H1 (cell line): ENCODE results near the gene LIN28A. TPM values are rescaled to one million over a fixed set of nuclear protein-coding genes. Genes with fewer than 3 reads are reported as not detected.

ENCODE experiments used
- CTCF ChIA-PET: fragments of 300-600 bp; sonication (Branson Sonifier 250); formaldehyde crosslinking; loops from one replicate; lab custom pipeline; 2021; ENCODE audit not compliant: partially characterized antibody; lab: Charles Lee
- POLR2A ChIA-PET: fragments of 300-600 bp; sonication (Branson Sonifier 250); formaldehyde crosslinking; loops from one replicate; lab custom pipeline; 2021; ENCODE audit warnings: inconsistent platforms; ENCODE audit not compliant: partially characterized antibody; lab: Charles Lee
- DNase-seq, 2 experiments: peaks; one replicate each; pipeline versions ENCODE4 v3.0.0 to v3.0.0-alpha.2; 2010 to 2022; ENCODE audit warnings: low spot score in 2 of 2, low read depth in 1 of 2, mixed read lengths in 1 of 2
- FAIRE-seq: peaks from 2 replicates; lab custom pipeline; 2011; peaks lifted over from hg19 to GRCh38; lab: Jason Lieb, UNC
- H2AFZ ChIP-seq: 2 replicates; pipeline ENCODE4 v1.8.1; 2012; ENCODE audit warnings: low read length, inconsistent platforms
- H2AK5ac ChIP-seq: 2 replicates; pipeline ENCODE4 v1.6.1; 2013; ENCODE audit warnings: low read depth, low read length
- H2BK120ac ChIP-seq: replicated peaks from 2 replicates; pipeline ENCODE3; 2013; ENCODE audit warnings: low read depth, low read length, inconsistent platforms
- H2BK12ac ChIP-seq: 2 replicates; pipeline ENCODE4 v1.6.1; 2013; ENCODE audit warnings: low read depth, low read length
- H2BK15ac ChIP-seq: 2 replicates; pipeline ENCODE4 v1.6.1; 2013; ENCODE audit warnings: low read length
- H2BK20ac ChIP-seq: 2 replicates; pipeline ENCODE4 v1.6.1; 2013; ENCODE audit warnings: low read length
- H2BK5ac ChIP-seq: 2 replicates; pipeline ENCODE4 v1.6.1; 2013; ENCODE audit warnings: low read depth, low read length
- H3K14ac ChIP-seq: 2 replicates; pipeline ENCODE4 v1.6.1; 2013; ENCODE audit warnings: inconsistent platforms; ENCODE audit not compliant: insufficient read length
- H3K18ac ChIP-seq: 2 replicates; pipeline ENCODE4 v1.6.1; 2013; ENCODE audit warnings: low read length; ENCODE audit errors: extremely low read depth
- H3K23ac ChIP-seq: 2 replicates; pipeline ENCODE4 v1.6.1; 2013; ENCODE audit warnings: inconsistent platforms; ENCODE audit not compliant: insufficient read length
- H3K23me2 ChIP-seq: 2 replicates; pipeline ENCODE4 v1.6.1; 2013; ENCODE audit warnings: low read depth, low read length
- H3K27ac ChIP-seq: 2 replicates; pipeline ENCODE4 v1.6.1; 2011; ENCODE audit warnings: low read depth, low read length, inconsistent platforms
- H3K27me3 ChIP-seq, 4 experiments: replicated peaks in 1 of 4; 1 replicate in 1 of 4; 2 replicates in 3 of 4; pipeline versions ENCODE4 v1.6.1 to v1.8.1; 2011 to 2013; ENCODE audit warnings: low read length in 3 of 4, mild to moderate bottlenecking in 3 of 4, inconsistent platforms in 2 of 4, mixed read lengths in 2 of 4, moderate library complexity in 1 of 4; ENCODE audit not compliant: control insufficient read depth in 3 of 4, insufficient read depth in 3 of 4; ENCODE audit errors: extremely low read depth in 1 of 4
- H3K36me3 ChIP-seq, 4 experiments: 2 replicates each; pipeline versions ENCODE4 v1.6.1 to v1.8.1; 2011 to 2013; ENCODE audit warnings: mild to moderate bottlenecking in 4 of 4, low read length in 3 of 4, moderate library complexity in 2 of 4, control low read depth in 1 of 4, inconsistent platforms in 1 of 4; ENCODE audit not compliant: insufficient read depth in 4 of 4, control insufficient read depth in 2 of 4
- H3K4ac ChIP-seq: replicated peaks from 2 replicates; pipeline ENCODE3; 2013; ENCODE audit warnings: low read length, low read depth, mixed read lengths, inconsistent platforms; ENCODE audit not compliant: insufficient read length
- H3K4me1 ChIP-seq, 4 experiments: replicated peaks in 1 of 4; 1 replicate in 1 of 4; 2 replicates in 3 of 4; pipeline versions ENCODE4 v1.6.1 to v1.8.1; 2011 to 2013; ENCODE audit warnings: low read length in 3 of 4, inconsistent platforms in 2 of 4, mixed read lengths in 1 of 4; ENCODE audit not compliant: insufficient read depth in 4 of 4, control insufficient read depth in 3 of 4
- H3K4me2 ChIP-seq, 2 experiments: 2 replicates each; pipeline versions ENCODE4 v1.6.1 to v1.8.1; 2011 to 2013; ENCODE audit warnings: low read depth in 2 of 2, low read length in 2 of 2, control low read depth in 1 of 2, inconsistent platforms in 1 of 2, mild to moderate bottlenecking in 1 of 2; ENCODE audit not compliant: insufficient read depth in 1 of 2
- H3K4me3 ChIP-seq, 4 experiments: fragments of 200-600, 300-600 bp in 1 of 4; sonication (generic), shearing (Covaris generic), sonication (Bioruptor Twin) in 1 of 4; 2 replicates each; pipeline versions ENCODE4 v1.5.1 to v1.8.1; 2011 to 2016; ENCODE audit warnings: low read length in 4 of 4, low read depth in 3 of 4, control low read depth in 2 of 4, inconsistent platforms in 2 of 4, mild to moderate bottlenecking in 2 of 4, mixed read lengths in 1 of 4, moderate library complexity in 1 of 4; ENCODE audit not compliant: insufficient read depth in 2 of 4; ENCODE audit errors: extremely low read depth in 1 of 4
- H3K56ac ChIP-seq: replicated peaks from 2 replicates; pipeline ENCODE3; 2013; ENCODE audit warnings: low read depth, mild to moderate bottlenecking, mixed read lengths, low read length, inconsistent platforms; ENCODE audit not compliant: insufficient read length
- H3K79me1 ChIP-seq: 2 replicates; pipeline ENCODE4 v1.6.1; 2013; ENCODE audit warnings: low read depth, low read length, control low read depth
- H3K79me2 ChIP-seq, 2 experiments: 2 replicates each; pipeline versions ENCODE4 v1.6.1 to v1.8.1; 2012 to 2013; ENCODE audit warnings: low read length in 2 of 2, mild to moderate bottlenecking in 2 of 2, inconsistent platforms in 1 of 2; ENCODE audit not compliant: insufficient read depth in 2 of 2, control insufficient read depth in 1 of 2
- H3K9ac ChIP-seq, 4 experiments: replicated peaks in 1 of 4; 1 replicate in 1 of 4; 2 replicates in 3 of 4; pipeline versions ENCODE4 v1.6.1 to v1.8.1; 2011 to 2013; ENCODE audit warnings: low read depth in 3 of 4, low read length in 3 of 4, control low read depth in 2 of 4, mild to moderate bottlenecking in 2 of 4, moderate library complexity in 2 of 4, inconsistent platforms in 1 of 4; ENCODE audit errors: extremely low read depth in 1 of 4
- H3K9me3 ChIP-seq, 2 experiments: 2 replicates each; pipeline versions ENCODE4 v1.6.1 to v1.8.1; 2012 to 2013; ENCODE audit warnings: mild to moderate bottlenecking in 2 of 2, moderate library complexity in 2 of 2, control low read depth in 1 of 2, inconsistent platforms in 1 of 2, low read depth in 1 of 2, low read length in 1 of 2, mixed read lengths in 1 of 2; ENCODE audit not compliant: insufficient read depth in 2 of 2
- H4K20me1 ChIP-seq, 2 experiments: replicated peaks in 1 of 2; 2 replicates each; pipeline versions ENCODE3 to v1.8.1; 2011 to 2013; ENCODE audit warnings: inconsistent platforms in 2 of 2, low read length in 2 of 2, mild to moderate bottlenecking in 1 of 2; ENCODE audit not compliant: insufficient read depth in 2 of 2, control insufficient read depth in 1 of 2
- H4K5ac ChIP-seq: 2 replicates; pipeline ENCODE4 v1.6.1; 2013; ENCODE audit warnings: low read length, low read depth, mixed read lengths, inconsistent platforms; ENCODE audit not compliant: insufficient read length
- H4K8ac ChIP-seq: 2 replicates; pipeline ENCODE4 v1.8.0; 2013; ENCODE audit warnings: mild to moderate bottlenecking, moderate library complexity, low read length, inconsistent platforms; ENCODE audit not compliant: insufficient read depth; ENCODE audit errors: extremely low read depth
- H4K91ac ChIP-seq: replicated peaks from 2 replicates; pipeline ENCODE3; 2013; ENCODE audit warnings: low read length, mixed read lengths, inconsistent platforms; ENCODE audit not compliant: insufficient read length
- GABPA ChIP-seq: IDR thresholded peaks from 2 replicates; pipeline ENCODE4 v1.6.1; 2011; ENCODE audit warnings: mild to moderate bottlenecking, low read length, moderate library complexity, borderline replicate concordance; ENCODE audit not compliant: insufficient read depth
- NRF1 ChIP-seq: IDR thresholded peaks from 2 replicates; pipeline ENCODE4 v1.6.1; 2011; ENCODE audit warnings: mild to moderate bottlenecking, low read depth, low read length, improper control_type of control experiment
- PHF8 ChIP-seq: fragments of 200-600 bp; sonication (generic); conservative IDR thresholded peaks from 2 replicates; pipeline ENCODE4 v1.7.1; 2012; ENCODE audit warnings: low read depth, mild to moderate bottlenecking, inconsistent platforms, low read length, moderate library complexity
- SIN3A ChIP-seq, 2 experiments: IDR thresholded peaks in 1 of 2; conservative IDR thresholded peaks in 1 of 2; 2 replicates each; pipeline ENCODE4 v1.6.1; 2011 to 2012; ENCODE audit warnings: low read length in 2 of 2, improper control_type of control experiment in 1 of 2, low read depth in 1 of 2, mild to moderate bottlenecking in 1 of 2
- SP2 ChIP-seq: IDR thresholded peaks from 2 replicates; pipeline ENCODE4 v1.6.1; 2012; ENCODE audit warnings: mild to moderate bottlenecking, low read length, inconsistent platforms
- YY1 ChIP-seq: IDR thresholded peaks from 2 replicates; pipeline ENCODE4 v1.6.1; 2011; ENCODE audit warnings: low read depth, mild to moderate bottlenecking, low read length
- WGBS, 2 experiments: shearing (Covaris generic) in 1 of 2; methylation state at CpG; one replicate each; pipeline versions ENCODE4 v1.1.6 to v1.1.7; 2013 to 2015; ENCODE audit warnings: low lambda C conversion rate in 2 of 2, mixed read lengths in 2 of 2, inconsistent platforms in 1 of 2, low coverage in 1 of 2, missing lambda C conversion rate in 1 of 2; ENCODE audit not compliant: insufficient replicate concordance in 2 of 2, insufficient coverage in 1 of 2, insufficient read length in 1 of 2; ENCODE audit errors: extremely low coverage in 1 of 2, missing lambda C conversion rate in 1 of 2; 5-methylcytosine and 5-hydroxymethylcytosine counted together
- polyA plus RNA-seq, 7 experiments: library from polyadenylated mRNA; depleted of rRNA in 3 of 7; stranded (reverse) in 5 of 7; unstranded in 2 of 7; fragments of >200 nt in 5 of 7; fragments of 200-250 nt in 2 of 7; gene quantifications; 1 replicate in 5 of 7; 2 replicates in 1 of 7; 4 replicates in 1 of 7; pipeline versions ENCODE4 v1.2.1 to v1.2.3, GENCODE V29; 2011 to 2013; ENCODE audit warnings: missing spikeins in 2 of 7, mixed read lengths in 2 of 7
- total RNA-seq: library from RNA; stranded (reverse); fragmentation: NEBNext Ultra II Directional; extraction: Animal tissue kit (Norgen Biotek cat#: 25700); gene quantifications from 2 replicates; pipeline ENCODE4 v1.2.1, GENCODE V29; 2021

The LIN28A gene
- total and polyA plus RNA-seq, 2 of the 8 experiments (the other 6 are each of a cell fraction or from before 2014, with no cell fraction given), result 403 to 1,486 TPM

- H3K56ac ChIP-seq, result no peak overlapping the region
- WGBS, 2 experiments, result 94% methylated on average over 3 of the region's 3 CpGs; no CpG with 5 or more reads in 1 of the 2 experiments
- no peak overlapping the region for H4K5ac ChIP-seq
- no peaks in the 10 kb centered on the region for H4K20me1 ChIP-seq
- H3K23me2 ChIP-seq, result peaks cover 8% of the 10 kb centered on the region; the same call in 1 of the 2 replicates
- H3K4ac ChIP-seq, result no peak overlapping the region
- CTCF ChIA-PET, result interaction anchor here (0.6 to 14.1 kb wide), 15 partner anchors 8 to 1099 kb away, joined by 3 to 297 read pairs (median 21); partner anchors contain the start of genes CRYBG2, SH3BGRL3 and ZNF683
- peaks cover 6 to 16% (median 12%) of the 10 kb centered on the region in 4 experiments for H3K4me1 ChIP-seq
- H2BK15ac ChIP-seq, result no peak overlapping the region
- H3K36me3 ChIP-seq, result no peaks in the 10 kb centered on the region
- no peaks in the 10 kb centered on the region for H3K79me1 ChIP-seq
- H3K18ac ChIP-seq, result no peak overlapping the region
- H4K8ac ChIP-seq, result no peak overlapping the region
- FAIRE-seq (no peak), DNase-seq (no peak)
- no peaks in the 10 kb centered on the region for H3K9me3 ChIP-seq
- no peak overlapping the region for H3K27ac ChIP-seq
- POLR2A ChIA-PET, result interaction anchor here (0.9 to 4.4 kb wide), 7 partner anchors 9 to 67 kb away, joined by 3 to 36 read pairs (median 4); partner anchors contain the start of genes CD52 and LIN28A
- no peaks in the 10 kb centered on the region for H3K79me2 ChIP-seq
- H2BK5ac ChIP-seq, result no peak overlapping the region
- H3K4me3 ChIP-seq, result no peak overlapping the region
- no peak overlapping the region for H3K9ac ChIP-seq
- no peak overlapping the region for H2BK120ac ChIP-seq
- H3K23ac ChIP-seq, result no peak overlapping the region
- H3K14ac ChIP-seq, result no peak overlapping the region
- TF ChIP-seq YY1 (no peak), GABPA (no peak), SIN3A (conservative IDR thresholded peaks at IDR 0.05 in 1 of 2, IDR thresholded peaks at IDR 0.05 in 1 of 2; ENCODE audit: low read depth in 1 of 2, low read length in 2 of 2) (no peak), NRF1 (no peak), SP2 (no peak), PHF8 (no peak)
- no peak overlapping the region for H2AFZ ChIP-seq
- H2AK5ac ChIP-seq, result no peak overlapping the region
- H2BK20ac ChIP-seq, result no peak overlapping the region
- H3K27me3 ChIP-seq, result peaks cover 0 to 17% (median 11%) of the 10 kb centered on the region in 4 experiments; a peak in 4 of 7 replicates
- no peak overlapping the region for H4K91ac ChIP-seq
- H3K4me2 ChIP-seq, result no peak overlapping the region
- no peak overlapping the region for H2BK12ac ChIP-seq
These were observed 48.3 kb upstream of the LIN28A start for GRCh38 chr1:26362331-26362730.
